CD4-positive, alpha-beta T cell treated with Interleukin-17A for 4 hours (primary cell): ENCODE results near the gene MACROD1.
"Not testable (repeated sequence)": the region's sequence is repeated elsewhere in the genome, so short reads cannot be mapped to it uniquely, and the experiment has no call there.

ENCODE experiments used
- DNase-seq: peaks from one replicate; pipeline ENCODE4 v3.0.0-alpha.2; 2020; ENCODE audit warnings: mixed read lengths

Gene MACROD1

GRCh38 chr11:64052938-64053622 is 112.8 kb downstream of the MACROD1 start:
- DNase-seq, result no peak

DNA sequence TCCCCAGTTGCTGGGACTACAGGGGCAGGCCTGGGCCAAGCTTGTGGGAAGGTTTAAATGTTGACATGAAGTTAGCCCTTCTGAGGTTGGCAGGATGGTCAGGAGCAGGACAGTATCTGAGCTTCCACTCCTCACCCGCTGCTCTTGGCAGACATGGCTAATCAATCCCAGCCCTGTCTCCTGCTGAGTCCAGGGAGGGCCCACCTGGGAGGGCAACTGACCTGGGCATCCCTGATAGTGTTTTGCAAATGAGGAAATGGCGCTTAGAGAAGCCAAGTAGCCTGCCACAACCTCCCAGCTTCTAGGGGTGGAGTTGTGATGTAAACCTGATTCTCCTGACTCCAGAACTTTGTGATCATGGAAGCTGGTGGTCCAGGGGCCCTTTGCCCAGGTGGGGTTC is 113.5 kb downstream of the MACROD1 start:
- DNase-seq, result no peak

DNA sequence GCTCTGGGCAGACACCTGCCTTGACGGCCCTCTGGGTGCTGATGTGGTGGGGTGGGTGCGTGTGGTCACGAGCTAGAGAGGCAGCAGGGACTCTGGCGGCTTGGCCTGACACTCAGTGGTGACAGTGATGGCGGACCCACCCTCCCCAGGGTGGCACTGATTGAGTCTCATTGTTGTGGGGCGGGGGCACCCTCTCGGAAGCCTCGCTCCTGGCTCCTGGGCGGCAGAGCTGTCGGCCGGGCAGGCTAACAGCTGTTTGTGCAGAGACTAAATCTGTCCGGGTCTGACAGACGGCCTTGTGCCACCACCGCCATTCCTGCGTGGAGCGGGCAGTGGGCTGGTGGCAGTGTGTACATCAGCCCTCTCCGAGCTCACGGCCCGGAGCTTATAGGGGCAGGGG is 114.6 kb downstream of the MACROD1 start:
- DNase-seq, result no peak

DNA sequence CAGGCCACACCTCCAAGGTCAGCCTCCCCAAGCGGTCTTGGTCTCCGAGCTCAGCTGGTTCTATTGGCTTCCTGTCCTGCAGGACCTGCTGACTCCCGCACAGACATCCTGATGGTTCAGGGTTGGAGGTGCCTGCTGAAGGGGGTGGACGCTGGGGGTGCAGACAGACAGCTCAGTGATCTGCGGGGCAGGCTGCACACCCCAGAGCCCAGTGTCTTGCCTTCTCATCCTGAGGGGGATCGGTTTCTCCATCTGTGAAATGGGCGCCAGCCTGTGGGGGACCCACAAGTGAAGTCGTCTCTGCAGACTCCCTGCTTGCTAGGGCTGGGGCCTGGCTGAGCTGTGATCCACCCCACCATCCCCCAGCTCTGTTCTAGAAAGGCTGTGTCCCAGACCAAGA is 116.4 kb downstream of the MACROD1 start:
- DNase-seq, result no peak

DNA sequence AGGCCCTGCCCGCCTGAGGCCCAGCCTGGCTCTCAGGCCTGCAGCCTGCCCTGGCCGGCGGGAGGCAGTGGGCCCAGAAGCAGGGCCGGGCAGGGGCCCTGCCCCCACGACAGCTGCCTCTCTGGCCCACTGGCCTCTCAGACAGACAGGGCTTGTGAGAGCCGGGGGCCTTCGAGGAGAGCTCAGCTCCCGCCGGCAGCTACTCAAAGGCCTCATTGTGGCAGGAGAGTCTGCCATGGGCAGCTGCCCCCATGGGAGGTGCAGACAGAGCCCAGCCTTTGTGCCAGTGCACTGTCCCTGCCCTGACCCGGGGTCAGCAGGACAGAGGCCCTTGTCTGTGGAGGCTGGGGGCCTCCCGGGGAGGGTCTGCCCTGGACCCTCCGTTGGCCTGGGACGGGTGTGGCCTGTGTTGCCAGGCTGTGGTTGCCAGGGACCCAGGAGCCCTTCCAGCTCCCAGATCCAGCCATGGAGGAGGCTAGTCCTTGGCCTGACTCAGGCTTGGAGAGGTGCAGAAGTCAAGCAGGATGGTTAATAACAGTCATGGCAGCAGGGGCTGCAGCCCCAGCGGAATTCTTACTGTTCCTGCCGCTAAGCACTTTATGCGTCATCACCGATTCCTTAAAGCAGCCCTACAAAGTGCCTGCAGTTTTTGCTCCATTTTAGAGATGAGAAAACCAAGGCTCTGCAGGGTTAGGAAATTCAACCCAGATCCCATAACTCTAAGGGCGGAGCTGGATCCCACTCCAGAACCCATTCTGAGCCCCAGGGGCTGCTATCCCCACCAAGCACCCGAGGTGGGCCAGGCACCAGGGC is 117.7 kb downstream of the MACROD1 start:
- DNase-seq, result no peak

DNA sequence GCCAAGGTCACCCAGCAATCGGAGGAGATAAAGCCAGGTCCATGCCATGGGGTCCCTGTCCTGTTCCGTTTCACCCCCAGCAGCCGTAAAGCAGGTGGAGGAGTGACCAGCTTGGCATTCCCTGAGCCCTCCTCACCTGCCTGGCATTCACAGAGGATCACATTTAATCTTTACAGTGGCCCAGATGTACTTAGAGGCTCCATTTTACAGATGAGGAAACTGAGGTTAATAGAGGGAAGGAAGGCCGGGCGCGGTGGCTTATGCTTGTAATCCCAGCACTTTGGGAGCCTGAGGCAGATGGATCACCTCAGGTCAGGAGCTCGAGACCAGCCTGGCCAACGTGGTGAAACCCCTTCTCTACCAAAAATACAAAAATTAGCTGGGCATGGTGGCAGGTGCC is 118.5 kb downstream of the MACROD1 start:
- DNase-seq, result not testable (repeated sequence)

DNA sequence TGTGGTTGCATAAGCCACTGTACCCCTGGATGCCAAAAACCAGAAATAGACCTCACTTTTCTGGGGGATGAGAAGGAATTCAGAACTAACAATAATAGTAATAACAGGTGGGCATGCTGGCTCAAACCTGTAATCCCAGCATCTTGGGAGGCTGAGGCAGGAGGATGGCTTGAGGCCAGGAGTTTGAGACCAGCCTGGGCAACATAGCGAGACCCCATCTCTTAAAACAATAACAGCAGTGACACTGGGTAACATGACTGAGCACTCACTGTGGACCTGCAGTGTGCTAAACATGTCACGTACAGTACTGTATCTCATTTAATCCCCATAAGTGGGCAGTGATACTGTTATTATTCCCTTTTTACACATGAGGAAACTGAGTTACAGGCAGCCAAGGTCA is 120.2 kb downstream of the MACROD1 start:
- DNase-seq, result no peak

DNA sequence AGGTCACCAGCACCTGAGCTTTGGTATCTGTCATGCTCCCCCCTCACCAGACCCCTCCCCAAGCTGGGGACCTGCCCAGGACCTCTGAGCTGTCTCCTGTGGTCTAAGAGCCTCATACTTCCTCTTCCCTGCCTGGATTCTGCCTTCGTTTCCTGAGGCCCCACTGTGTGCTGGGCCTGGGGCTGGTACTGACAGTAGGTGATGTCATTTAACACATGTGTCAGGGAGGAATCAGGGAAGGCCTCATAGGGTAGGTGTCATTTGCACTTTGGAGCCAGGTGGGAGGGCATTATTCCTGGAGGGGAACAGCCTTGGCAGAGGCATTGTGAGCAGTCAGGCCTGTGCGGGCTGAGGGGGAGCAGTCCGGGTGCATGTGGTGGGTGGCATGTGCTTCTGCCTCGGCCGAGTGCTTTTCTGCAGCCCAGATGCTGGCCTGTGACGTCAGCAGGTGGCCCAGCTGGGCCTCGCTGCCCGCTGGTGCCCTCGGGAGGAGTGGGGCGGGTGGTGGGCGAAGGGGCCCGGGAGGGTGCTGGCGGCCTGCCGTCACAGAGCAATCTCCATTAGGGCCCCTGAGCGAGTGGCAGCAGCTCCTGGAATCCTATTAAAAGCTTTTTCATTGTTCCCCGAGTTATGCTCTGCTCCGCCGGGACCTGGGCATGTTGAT is 121.1 kb downstream of the MACROD1 start:
- no peak for DNase-seq

GRCh38 chr11:64043545-64043944 is 122.4 kb downstream of the MACROD1 start:
- no peak for DNase-seq

- no peak for DNase-seq
These were observed 123.6 kb downstream of the MACROD1 start for GRCh38 chr11:64042301-64042700.

DNA sequence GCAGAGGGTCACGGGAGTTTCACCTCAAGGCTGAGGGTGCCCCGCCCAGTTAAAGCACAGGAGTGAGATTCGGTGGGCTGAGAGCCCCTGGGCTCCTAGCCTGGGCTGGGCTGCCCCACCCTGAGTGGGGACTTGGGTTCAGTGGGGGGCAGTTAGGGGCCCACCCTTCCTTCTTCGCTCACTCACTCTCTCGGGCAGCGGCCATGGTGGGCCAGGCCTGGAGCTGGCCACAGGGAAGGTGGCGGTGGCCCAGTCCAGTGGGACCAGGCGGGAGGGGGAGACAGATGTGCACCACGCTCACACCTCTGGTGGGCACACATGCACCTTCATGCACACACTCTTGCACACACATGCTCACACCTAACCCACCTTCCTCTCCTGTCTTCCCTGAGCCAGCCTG is 124.1 kb downstream of the MACROD1 start:
- DNase-seq, result no peak

DNA sequence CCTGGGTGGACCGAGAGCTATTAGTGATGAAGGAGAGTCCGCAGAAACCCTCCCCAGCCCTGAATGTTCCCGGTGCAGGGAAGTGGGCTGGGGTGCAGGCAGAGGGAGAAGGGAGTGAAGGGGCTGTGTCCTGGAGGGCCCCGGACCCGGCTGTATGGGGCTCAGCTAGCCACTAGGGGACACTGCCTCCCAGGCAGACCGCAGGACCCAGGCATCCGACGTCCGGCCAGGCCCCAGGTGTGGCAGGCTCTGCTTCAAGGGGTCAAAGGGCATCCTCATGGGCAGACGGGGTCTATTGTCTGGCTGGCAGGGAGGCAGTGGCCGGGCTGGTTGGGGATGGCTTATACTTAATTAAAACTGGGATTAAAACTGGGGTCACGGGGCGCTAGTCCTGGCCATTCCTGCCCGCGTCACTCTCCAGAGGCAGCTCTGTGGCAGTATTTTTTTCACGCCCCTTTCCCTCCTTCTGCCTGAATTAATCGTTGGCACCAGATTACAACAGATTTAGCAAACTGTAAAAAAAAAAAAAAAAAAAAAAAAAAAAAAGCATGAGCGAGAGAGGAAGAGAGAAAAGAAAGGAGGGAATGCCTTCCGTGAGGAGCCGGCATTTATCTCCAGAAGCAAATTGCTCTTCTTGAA is 125.1 kb downstream of the MACROD1 start:
- DNase-seq, result no peak

DNA sequence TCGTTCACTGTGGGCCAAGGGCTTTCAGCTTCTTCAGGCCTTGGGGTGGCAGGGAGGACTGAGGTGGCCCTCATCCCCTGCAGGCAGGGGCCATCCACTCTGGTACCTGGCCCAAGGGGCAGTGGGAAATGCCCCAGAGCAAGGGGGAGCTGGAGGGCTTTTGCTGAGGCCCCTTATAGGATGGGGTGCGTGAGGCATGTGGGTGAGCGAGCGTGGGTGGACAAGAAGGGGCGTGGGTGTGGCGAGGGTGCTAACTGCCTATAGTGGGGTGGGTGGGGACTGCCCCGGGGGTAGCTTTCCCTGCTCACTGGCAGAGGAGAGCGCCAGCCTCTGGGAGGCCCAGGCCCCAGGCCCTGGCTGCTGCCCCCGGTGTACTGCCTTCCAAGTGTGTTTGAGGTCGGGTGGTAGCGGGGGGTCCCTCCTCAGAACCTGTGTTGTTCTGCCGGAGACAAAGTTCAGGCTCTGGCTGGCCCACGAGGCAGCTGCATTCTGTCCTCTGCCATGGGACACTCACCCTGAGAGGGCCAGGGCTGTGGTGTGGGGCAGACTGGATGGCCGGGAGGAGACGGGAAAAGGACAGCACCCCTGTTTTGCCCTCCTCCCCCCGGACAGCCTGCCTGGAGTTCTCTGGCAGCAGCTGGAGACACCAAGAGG is 126.8 kb downstream of the MACROD1 start:
- no peak for DNase-seq

- no peak for DNase-seq
These were observed 127.4 kb downstream of the MACROD1 start for GRCh38 chr11:64038500-64038899.

DNA sequence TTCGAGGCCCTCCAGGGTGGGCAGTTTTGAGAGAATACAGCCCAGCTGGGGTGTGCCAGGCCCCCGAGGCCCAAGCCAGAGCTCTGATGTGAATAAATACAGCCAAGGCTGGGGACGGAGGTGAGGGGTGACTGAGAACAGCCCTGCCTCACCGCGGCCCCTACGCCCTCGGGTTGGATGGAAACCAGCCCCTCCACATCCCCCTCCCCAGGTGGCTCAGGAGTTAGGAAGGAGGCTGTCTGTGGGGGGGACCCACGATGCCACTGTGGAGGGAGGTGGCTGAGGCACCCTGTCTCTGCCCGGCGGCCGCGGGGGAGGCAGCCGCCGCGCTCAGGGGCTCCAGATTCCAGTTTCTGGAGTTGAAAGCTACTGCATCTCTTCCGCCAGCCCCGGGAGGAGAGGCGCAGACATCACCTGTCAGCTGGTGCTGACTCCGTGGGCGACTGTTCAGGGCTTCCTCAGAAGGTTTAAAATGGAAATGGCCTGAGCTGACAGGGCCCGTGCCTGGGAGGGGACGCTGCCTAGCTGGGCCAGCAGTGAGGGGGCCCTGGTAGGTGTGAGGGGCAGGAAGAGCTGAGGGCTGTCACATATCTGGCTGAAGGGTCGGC is 128.8 kb downstream of the MACROD1 start:
- DNase-seq, result no peak

- no peak for DNase-seq
These were observed 129.6 kb downstream of the MACROD1 start for GRCh38 chr11:64036087-64037026.

DNA sequence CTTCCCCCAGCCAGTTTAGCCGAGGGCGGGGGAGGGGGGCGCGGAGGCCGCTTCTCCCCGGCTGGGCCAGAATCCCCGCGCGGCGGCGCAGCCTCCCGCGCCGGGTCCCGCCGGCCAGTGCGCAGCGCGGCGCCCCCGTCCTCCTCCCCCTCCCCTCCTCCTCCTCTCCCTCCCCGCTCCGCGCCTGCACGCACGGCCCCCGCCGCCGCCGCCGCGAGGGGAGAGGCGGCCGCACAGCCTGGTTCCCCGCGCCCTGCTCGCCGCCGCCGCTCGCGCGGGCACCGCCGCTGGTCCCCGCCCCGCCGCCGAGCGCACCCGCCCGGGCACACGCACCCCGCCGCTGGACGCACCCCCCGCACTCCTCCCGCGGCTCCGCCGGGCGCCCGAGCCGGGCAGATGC is 130.3 kb downstream of the MACROD1 start, which contains the start of gene FLRT1:
FLRT1 (plus strand) TSS at position 356 of the 400 bp plus-strand sequence. CDS start 80,337 bp downstream, outside the sequence.
- no peak for DNase-seq

GRCh38 chr11:64035081-64035524 is 130.8 kb downstream of the MACROD1 start:
- DNase-seq, result no peak

DNA sequence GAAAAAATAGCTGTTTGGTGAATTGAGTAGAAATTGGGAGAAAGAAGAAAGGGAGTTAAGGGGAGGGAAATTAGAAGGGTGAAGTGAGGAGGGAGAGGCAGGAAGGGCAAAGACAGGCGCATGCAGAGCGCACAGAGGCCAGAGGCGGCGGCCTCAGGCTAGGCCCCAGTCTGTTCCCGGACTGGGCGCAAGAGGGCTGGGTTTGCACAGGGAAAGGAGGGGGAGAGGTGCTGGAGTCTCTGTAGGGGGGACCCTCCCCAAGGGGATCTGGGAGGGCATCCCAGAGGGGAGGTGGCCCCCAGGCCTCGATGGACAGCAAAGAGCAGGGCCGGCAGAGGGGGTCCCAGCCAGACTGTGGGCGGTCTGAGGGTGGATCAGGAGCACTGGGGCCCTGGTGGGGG is 131.5 kb downstream of the MACROD1 start:
- no peak for DNase-seq

DNA sequence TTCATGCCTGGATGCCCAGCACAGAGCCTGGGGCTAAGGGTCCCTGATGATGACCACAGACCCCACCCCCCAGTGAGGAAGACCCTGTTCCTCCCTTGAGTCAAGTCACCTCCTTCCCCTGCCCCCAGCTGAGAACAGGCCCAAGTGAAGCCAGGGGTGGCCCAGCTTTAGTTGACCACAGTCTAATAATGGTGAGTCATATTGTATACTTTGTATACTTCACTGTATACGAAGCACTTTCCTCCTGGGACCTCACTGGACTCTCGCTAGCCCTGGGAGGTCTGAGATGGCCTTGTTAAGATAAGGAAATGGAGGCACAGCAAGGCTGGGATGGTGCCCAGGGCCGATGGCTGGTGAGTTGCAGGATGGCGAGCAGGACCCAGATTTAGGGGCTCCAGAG is 133.9 kb downstream of the MACROD1 start:
- DNase-seq, result no peak

GRCh38 chr11:64031001-64031400 is 134.9 kb downstream of the MACROD1 start:
- no peak for DNase-seq
